ENCODE results near the gene ABCD3. TPM values are rescaled to one million over a fixed set of nuclear protein-coding genes. Genes with fewer than 3 reads are reported as not detected.
A peak's percentile ranks its signal among the peaks of the same experiment; 100 is the strongest.

ABCD3 gene
- total RNA-seq, 1 donor from 2014 or later = 38.4 TPM

GRCh38 chr1:94416901-94417727 lies 1.1 kb upstream of the ABCD3 start:
- H3K4me2 ChIP-seq (ENCODE audit: low read length) = peak overlapping the region; percentile 93
- H3K9me3 Mint-ChIP-seq (ENCODE audit: unreplicated experiment) = no peaks in the 10 kb centered on the region
- H4K20me1 ChIP-seq (ENCODE audit: insufficient read depth, low read length) = peaks cover 28% of the 10 kb centered on the region
- H3K4me3 Mint-ChIP-seq (ENCODE audit: unreplicated experiment) = no peak overlapping the region
- peak overlapping the region; percentile 83 for H3K27ac ChIP-seq (ENCODE audit: low read depth, low read length)
- H3K36me3 ChIP-seq (ENCODE audit: insufficient read depth, low read length) = no peaks in the 10 kb centered on the region
- peaks cover 2% of the 10 kb centered on the region for H3K36me3 Mint-ChIP-seq (ENCODE audit: low read depth, unreplicated experiment)
- H3K27me3 ChIP-seq (ENCODE audit: insufficient read depth, low read length) = no peaks in the 10 kb centered on the region
- peak overlapping the region; percentile 88 for H2AFZ ChIP-seq (ENCODE audit: low read depth, low read length)
- H3K4me3 ChIP-seq (ENCODE audit: insufficient read depth, low read depth, low read length) = peak overlapping the region; percentile 84
- TF ChIP-seq CTCF (IDR thresholded peaks at IDR 0.05; ENCODE audit: insufficient read depth, low read depth, low read length) = no peak
- H3K9ac ChIP-seq (ENCODE audit: low read length) = peak overlapping the region; percentile 84
- H3K9me3 ChIP-seq (ENCODE audit: insufficient read depth, low read depth, low read length) = no peaks in the 10 kb centered on the region
- FAIRE-seq (peak; percentile 32), DNase-seq (ENCODE audit: low read depth) (peak; percentile 73)
- no peak overlapping the region for H3K27ac Mint-ChIP-seq (ENCODE audit: unreplicated experiment)
- H3K79me2 ChIP-seq (ENCODE audit: insufficient read depth, low read length) = peaks cover 38% of the 10 kb centered on the region
- H3K4me1 ChIP-seq (ENCODE audit: insufficient read depth, low read length) = peaks cover 15% of the 10 kb centered on the region
- no peaks in the 10 kb centered on the region for H3K27me3 Mint-ChIP-seq (ENCODE audit: low read depth, unreplicated experiment)
- H3K4me1 Mint-ChIP-seq (ENCODE audit: low read depth, unreplicated experiment) = peaks cover 15% of the 10 kb centered on the region

- H2AFZ ChIP-seq (ENCODE audit: low read depth, low read length) = peak overlapping the region; percentile 88
- peaks cover 20% of the 10 kb centered on the region for H3K4me1 ChIP-seq (ENCODE audit: insufficient read depth, low read length)
- H3K36me3 ChIP-seq (ENCODE audit: insufficient read depth, low read length) = no peaks in the 10 kb centered on the region
- Mint-ChIP-seq H3K27ac (ENCODE audit: unreplicated experiment) (no peak overlapping the region), H3K4me3 (ENCODE audit: unreplicated experiment) (no peak overlapping the region), H3K36me3 (ENCODE audit: low read depth, unreplicated experiment) (peaks cover 2% of the 10 kb centered on the region), H3K27me3 (ENCODE audit: low read depth, unreplicated experiment) (no peaks in the 10 kb centered on the region), H3K4me1 (ENCODE audit: low read depth, unreplicated experiment) (peaks cover 21% of the 10 kb centered on the region), H3K9me3 (ENCODE audit: unreplicated experiment) (no peaks in the 10 kb centered on the region)
- no peaks in the 10 kb centered on the region for H3K27me3 ChIP-seq (ENCODE audit: insufficient read depth, low read length)
- TF ChIP-seq CTCF (IDR thresholded peaks at IDR 0.05; ENCODE audit: insufficient read depth, low read depth, low read length) (no peak), EZH2 (IDR thresholded peaks at IDR 0.05; ENCODE audit: insufficient read depth, low read length) (no peak)
- peak overlapping the region; percentile 84 for H3K9ac ChIP-seq (ENCODE audit: low read length)
- peak overlapping the region; percentile 84 for H3K4me3 ChIP-seq (ENCODE audit: insufficient read depth, low read depth, low read length)
- H3K27ac ChIP-seq (ENCODE audit: low read depth, low read length) = peak overlapping the region; percentile 83
- FAIRE-seq (no peak), DNase-seq (ENCODE audit: low read depth) (no peak)
- H3K4me2 ChIP-seq (ENCODE audit: low read length) = peak overlapping the region; percentile 93
- peaks cover 43% of the 10 kb centered on the region for H3K79me2 ChIP-seq (ENCODE audit: insufficient read depth, low read length)
- peaks cover 34% of the 10 kb centered on the region for H4K20me1 ChIP-seq (ENCODE audit: insufficient read depth, low read length)
- H3K9me3 ChIP-seq (ENCODE audit: insufficient read depth, low read depth, low read length) = no peaks in the 10 kb centered on the region
Measured at GRCh38 chr1:94417728-94417977, 536 bp upstream of the ABCD3 start.

All from astrocyte (in vitro differentiated cells and primary cell).